Hepatocyte (in vitro differentiated cells): Measurements from ENCODE around the gene CHCHD10. TPM values are rescaled to one million over a fixed set of nuclear protein-coding genes. Genes with fewer than 3 reads are reported as not detected.
A peak's percentile ranks its signal among the peaks of the same experiment; 100 is the strongest.

Source experiments
- DNase-seq: peaks from one replicate; pipeline ENCODE4 v3.0.0-alpha.2; 2016; ENCODE audit warnings: low spot score
- H2AFZ ChIP-seq: fragments of 200-600 bp; sonication (generic); 2 replicates; pipeline ENCODE4 v1.6.0; 2016; ENCODE audit warnings: antibody characterized with exemption, mild to moderate bottlenecking
- H3K27ac ChIP-seq: fragments of 200-600 bp; sonication (generic); 2 replicates; pipeline ENCODE4 v1.5.1; 2016; ENCODE audit warnings: mild to moderate bottlenecking
- H3K27me3 ChIP-seq: fragments of 200-600 bp; sonication (generic); 2 replicates; pipeline ENCODE4 v1.6.1; 2016
- H3K36me3 ChIP-seq: fragments of 200-600 bp; sonication (generic); replicated peaks from 2 replicates; pipeline ENCODE4 v1.5.1; 2016; ENCODE audit warnings: low read depth; ENCODE audit not compliant: insufficient read depth
- H3K4me1 ChIP-seq: fragments of 200-600 bp; sonication (generic); 2 replicates; pipeline ENCODE4 v1.5.1; 2016; ENCODE audit warnings: mild to moderate bottlenecking, moderate library complexity; ENCODE audit not compliant: insufficient read depth
- H3K4me2 ChIP-seq: fragments of 200-600 bp; sonication (generic); 2 replicates; pipeline ENCODE4 v1.6.0; 2016
- H3K4me3 ChIP-seq: fragments of 200-600 bp; sonication (generic); 2 replicates; pipeline ENCODE4 v1.5.1; 2016; ENCODE audit warnings: mild to moderate bottlenecking
- H3K79me2 ChIP-seq: fragments of 200-600 bp; sonication (generic); 2 replicates; pipeline ENCODE4 v1.6.0; 2017; ENCODE audit warnings: mild to moderate bottlenecking
- H3K9me2 ChIP-seq: fragments of 200-600 bp; sonication (generic); replicated peaks from 2 replicates; pipeline ENCODE4 v1.6.0; 2017; ENCODE audit warnings: mild to moderate bottlenecking; ENCODE audit not compliant: insufficient read depth
- H3K9me3 ChIP-seq: fragments of 200-600 bp; sonication (generic); 2 replicates; pipeline ENCODE4 v1.5.1; 2016; ENCODE audit warnings: low read depth, mild to moderate bottlenecking
- H4K20me1 ChIP-seq: fragments of 200-600 bp; sonication (generic); 2 replicates; pipeline ENCODE4 v1.6.0; 2016; ENCODE audit warnings: mild to moderate bottlenecking; ENCODE audit not compliant: insufficient read depth, poor library complexity, severe bottlenecking
- CTCF ChIP-seq: fragments of 200-600 bp; sonication (generic); IDR thresholded peaks from 2 replicates; pipeline ENCODE4 v1.5.1; 2016; ENCODE audit warnings: antibody characterized with exemption, mild to moderate bottlenecking; ENCODE audit not compliant: poor library complexity
- EZH2 ChIP-seq: fragments of 200-600 bp; sonication (generic); IDR thresholded peaks from 2 replicates; pipeline ENCODE4 v1.6.1; 2016; ENCODE audit warnings: antibody characterized with exemption, mild to moderate bottlenecking, borderline replicate concordance
- EZH2phosphoT487 ChIP-seq: fragments of 200-600 bp; sonication (generic); IDR thresholded peaks from one replicate; pipeline ENCODE4 v1.6.1; 2018; ENCODE audit warnings: antibody characterized with exemption, mild to moderate bottlenecking, low read depth, moderate library complexity; ENCODE audit not compliant: unreplicated experiment, severe bottlenecking
- WGBS: methylation state at CpG from one replicate; pipeline ENCODE4 v1.1.6; 2016; ENCODE audit warnings: low lambda C conversion rate; ENCODE audit errors: missing lambda C conversion rate; 5-methylcytosine and 5-hydroxymethylcytosine counted together
- polyA plus RNA-seq: library from polyadenylated mRNA; unstranded; fragments of >200 nt; fragmentation: Nextera tagmentation; extraction: Ambion mirVana; gene quantifications from 2 replicates; pipeline ENCODE4 v1.2.1, GENCODE V29; 2016
- total RNA-seq: library from RNA; depleted of rRNA; stranded (reverse); fragments of >200 nt; gene quantifications from 2 replicates; pipeline ENCODE4 v1.2.3, GENCODE V29; 2014

Gene CHCHD10
- total and polyA plus RNA-seq, 2 experiments from 2014 or later = 36.5 to 68.1 TPM

GRCh38 chr22:23779083-23779482 is 11.3 kb upstream of the CHCHD10 start:
- Histone ChIP-seq H3K79me2 (peaks cover 4% of the 10 kb centered on the region), H3K36me3 (no peaks in the 10 kb centered on the region), H3K27me3 (no peaks in the 10 kb centered on the region), H3K9me2 (no peaks in the 10 kb centered on the region), H3K4me3 (no peak overlapping the region), H3K9me3 (no peaks in the 10 kb centered on the region), H2AFZ (no peak overlapping the region), H3K27ac (no peak overlapping the region), H4K20me1 (no peaks in the 10 kb centered on the region), H3K4me2 (no peak overlapping the region), H3K4me1 (peaks cover 37% of the 10 kb centered on the region)
- TF ChIP-seq EZH2phosphoT487 (no peak), EZH2 (no peak), CTCF (no peak)
- no peak for DNase-seq
- WGBS = 93% methylated on average over 16 of the region's 16 CpGs

- H2AFZ ChIP-seq = no peak overlapping the region
- no peak overlapping the region for H3K27ac ChIP-seq
- peaks cover 4% of the 10 kb centered on the region for H3K79me2 ChIP-seq
- WGBS = 78% methylated on average over 3 of the region's 3 CpGs
- TF ChIP-seq EZH2 (no peak), EZH2phosphoT487 (no peak), CTCF (no peak)
- H3K4me1 ChIP-seq = peaks cover 37% of the 10 kb centered on the region
- H3K9me3 ChIP-seq = no peaks in the 10 kb centered on the region
- H3K27me3 ChIP-seq = no peaks in the 10 kb centered on the region
- peak; percentile 44 for DNase-seq
- H3K9me2 ChIP-seq = no peaks in the 10 kb centered on the region
- no peaks in the 10 kb centered on the region for H4K20me1 ChIP-seq
- no peak overlapping the region for H3K4me3 ChIP-seq
- no peaks in the 10 kb centered on the region for H3K36me3 ChIP-seq
- H3K4me2 ChIP-seq = no peak overlapping the region
Observed at GRCh38 chr22:23778577-23778900, 10.8 kb upstream of the CHCHD10 start.

GRCh38 chr22:23777776-23778576 is 10.2 kb upstream of the CHCHD10 start:
- TF ChIP-seq EZH2phosphoT487 = no peak
- TF ChIP-seq EZH2 = no peak
- no peak for TF ChIP-seq CTCF
- Histone ChIP-seq H3K9me2 (no peaks in the 10 kb centered on the region), H3K27ac (no peak overlapping the region), H4K20me1 (no peaks in the 10 kb centered on the region), H3K4me3 (no peak overlapping the region), H3K4me2 (no peak overlapping the region), H3K36me3 (no peaks in the 10 kb centered on the region), H3K79me2 (peaks cover 4% of the 10 kb centered on the region), H3K4me1 (peaks cover 34% of the 10 kb centered on the region), H3K27me3 (no peaks in the 10 kb centered on the region), H2AFZ (no peak overlapping the region), H3K9me3 (no peaks in the 10 kb centered on the region)
- no peak for DNase-seq
- WGBS = 88% methylated on average over 11 of the region's 11 CpGs
